HEK293T (cell line): ENCODE measurements around the gene PRR20G.

Experiments
- CTBP1 ChIP-seq: fragments of 450-650 bp; IDR thresholded peaks from 2 replicates; pipeline ENCODE4 v1.6.1; 2016; ENCODE audit warnings: borderline replicate concordance
- ELF4 ChIP-seq: fragments of 450-650 bp; IDR thresholded peaks from 2 replicates; pipeline ENCODE4 v1.6.1; 2017; ENCODE audit warnings: antibody characterized with exemption
- FOXK2 ChIP-seq: fragments of 450-650 bp; IDR thresholded peaks from 2 replicates; pipeline ENCODE4 v1.6.1; 2016; ENCODE audit warnings: mild to moderate bottlenecking
- HDGF ChIP-seq: fragments of 450-650 bp; IDR thresholded peaks from 2 replicates; pipeline ENCODE4 v1.6.1; 2017; ENCODE audit warnings: antibody characterized with exemption, borderline replicate concordance
- LEF1 ChIP-seq: fragments of 450-650 bp; IDR thresholded peaks from 2 replicates; pipeline ENCODE4 v1.6.1; 2017; ENCODE audit warnings: mild to moderate bottlenecking, borderline replicate concordance
- NFRKB ChIP-seq: fragments of 450-650 bp; IDR thresholded peaks from 2 replicates; pipeline ENCODE4 v1.6.1; 2016; ENCODE audit warnings: mild to moderate bottlenecking, moderate library complexity
- SP1 ChIP-seq: fragments of 450-650 bp; IDR thresholded peaks from 2 replicates; pipeline ENCODE4 v1.6.1; 2017
- SUZ12 ChIP-seq: fragments of 450-650 bp; IDR thresholded peaks from 2 replicates; pipeline ENCODE4 v1.6.1; 2016; ENCODE audit warnings: mild to moderate bottlenecking
- TARDBP ChIP-seq: fragments of 450-650 bp; IDR thresholded peaks from 2 replicates; pipeline ENCODE4 v1.6.1; 2016
- TF ChIP-seq, protein P1 (sequence below): fragments of 450-650 bp; IDR thresholded peaks from 2 replicates; pipeline ENCODE4 v1.6.1; 2016

DNA sequence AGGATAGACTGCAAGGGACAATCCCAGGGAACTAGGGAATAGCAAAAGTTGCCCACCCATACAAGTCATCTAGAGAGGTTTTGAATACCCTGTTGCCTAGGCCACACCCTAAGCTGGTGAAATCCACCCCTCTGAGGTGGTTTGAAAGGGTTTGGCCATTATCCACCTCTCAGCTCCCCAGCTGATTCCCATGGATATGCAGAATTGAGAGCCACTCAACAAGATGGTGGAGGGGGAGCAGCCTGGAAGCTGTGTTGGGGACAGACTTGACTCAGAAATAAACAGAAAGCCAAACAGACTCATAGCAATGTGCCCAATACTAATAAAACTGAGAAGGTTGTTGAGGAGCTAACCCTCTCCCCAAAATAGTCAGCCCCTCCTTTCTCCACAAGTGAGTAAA lies 10.9 kb downstream of the PRR20G start:
- TF ChIP-seq CTBP1 (no peak), TARDBP (no peak), SP1 (no peak), ELF4 (no peak), NFRKB (no peak), LEF1 (no peak), SUZ12 (no peak), HDGF (no peak), FOXK2 (no peak)
- TF ChIP-seq, protein P1, sequence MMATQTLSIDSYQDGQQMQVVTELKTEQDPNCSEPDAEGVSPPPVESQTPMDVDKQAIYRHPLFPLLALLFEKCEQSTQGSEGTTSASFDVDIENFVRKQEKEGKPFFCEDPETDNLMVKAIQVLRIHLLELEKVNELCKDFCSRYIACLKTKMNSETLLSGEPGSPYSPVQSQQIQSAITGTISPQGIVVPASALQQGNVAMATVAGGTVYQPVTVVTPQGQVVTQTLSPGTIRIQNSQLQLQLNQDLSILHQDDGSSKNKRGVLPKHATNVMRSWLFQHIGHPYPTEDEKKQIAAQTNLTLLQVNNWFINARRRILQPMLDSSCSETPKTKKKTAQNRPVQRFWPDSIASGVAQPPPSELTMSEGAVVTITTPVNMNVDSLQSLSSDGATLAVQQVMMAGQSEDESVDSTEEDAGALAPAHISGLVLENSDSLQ: no peak
